Activated CD4-positive, alpha-beta memory T cell treated with anti-CD3 and anti-CD28 coated beads, Interleukin-2, amount 10 ng/mL, durations not matched to agents 7 days and 5 days (primary cell): ENCODE measurements around the gene CERS4. TPM values are rescaled to one million over a fixed set of nuclear protein-coding genes. Genes with fewer than 3 reads are reported as not detected.
A peak's percentile ranks its signal among the peaks of the same experiment; 100 is the strongest.
"Not testable (repeated sequence)": the region's sequence is repeated elsewhere in the genome, so short reads cannot be mapped to it uniquely, and the experiment has no call there.

Experiments used
- CTCF ChIA-PET: fragments of 350-600 bp; sonication (Branson Sonifier 250); formaldehyde crosslinking; loops from one replicate; lab custom pipeline; 2021; ENCODE audit warnings: antibody characterized with exemption, inconsistent platforms; lab: Charles Lee
- POLR2A ChIA-PET: fragments of 350-600 bp; sonication (Branson Sonifier 250); formaldehyde crosslinking; loops from one replicate; lab custom pipeline; 2021; ENCODE audit warnings: antibody characterized with exemption; lab: Charles Lee
- DNase-seq: peaks from one replicate; pipeline ENCODE4 v3.0.0-alpha.2; 2020
- H3K27ac Mint-ChIP-seq: one replicate; pipeline ENCODE4 v1.8.0; 2021; ENCODE audit warnings: mild to moderate bottlenecking, mixed read lengths
- H3K27me3 Mint-ChIP-seq: one replicate; pipeline ENCODE4 v1.8.0; 2021; ENCODE audit warnings: mixed read lengths
- H3K36me3 Mint-ChIP-seq: one replicate; pipeline ENCODE4 v1.8.0; 2021; ENCODE audit warnings: low read depth, mixed read lengths
- H3K4me1 Mint-ChIP-seq: one replicate; pipeline ENCODE4 v1.8.0; 2021; ENCODE audit warnings: mixed read lengths
- H3K4me3 Mint-ChIP-seq: one replicate; pipeline ENCODE4 v1.8.0; 2021; ENCODE audit warnings: mild to moderate bottlenecking, mixed read lengths
- H3K9me3 Mint-ChIP-seq: one replicate; pipeline ENCODE4 v1.8.0; 2021; ENCODE audit warnings: mixed read lengths
- total RNA-seq, 2 experiments: library from RNA; stranded (reverse); gene quantifications; one replicate each; pipeline ENCODE4 v1.2.3, GENCODE V29; 2021

The CERS4 gene
- total RNA-seq, 2 experiments from 2014 or later = 23.2 TPM

DNA sequence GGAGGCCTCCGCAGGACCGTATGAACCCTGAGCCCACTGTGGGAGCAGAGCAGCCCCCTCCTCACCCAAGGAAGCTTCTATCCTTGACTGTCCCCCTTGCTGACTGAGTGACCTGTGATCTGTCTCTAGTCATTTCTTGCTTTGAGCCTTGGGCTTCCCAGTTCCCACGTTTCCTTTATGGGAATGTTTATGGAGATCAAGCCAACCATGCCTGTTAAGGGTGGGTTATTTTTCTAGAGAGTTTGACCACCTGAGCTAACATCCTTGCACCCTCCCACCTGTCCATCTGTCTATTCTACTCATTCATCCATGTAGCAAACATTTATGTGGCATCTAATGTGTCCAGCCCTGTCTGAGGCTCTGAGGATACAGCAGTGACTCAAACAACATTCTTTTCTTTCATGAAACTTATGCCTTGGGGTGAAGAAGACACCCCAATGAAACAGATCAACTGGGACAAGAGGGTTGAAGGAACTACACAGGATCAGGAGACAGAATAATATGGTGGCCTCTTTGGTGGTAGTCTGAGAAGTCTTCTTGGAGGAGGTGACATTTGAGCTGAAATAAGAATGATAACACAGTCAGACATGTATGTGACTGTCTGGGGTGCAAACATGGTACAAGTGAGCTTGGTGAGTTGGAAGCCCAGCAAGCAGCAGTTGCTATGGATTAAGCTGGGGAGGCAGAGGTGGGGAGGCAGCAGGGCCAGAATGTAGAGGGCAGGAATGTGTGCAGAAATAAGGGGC is 30.5 kb downstream of the CERS4 start:
- Mint-ChIP-seq H3K9me3 (peaks cover 18% of the 10 kb centered on the region), H3K4me1 (peaks cover 15% of the 10 kb centered on the region), H3K27me3 (no peaks in the 10 kb centered on the region), H3K27ac (peak overlapping the region; percentile 7), H3K4me3 (no peak overlapping the region), H3K36me3 (peaks cover 30% of the 10 kb centered on the region)
- no peak for DNase-seq
- ChIA-PET POLR2A (no interaction called here), CTCF (no interaction called here)

DNA sequence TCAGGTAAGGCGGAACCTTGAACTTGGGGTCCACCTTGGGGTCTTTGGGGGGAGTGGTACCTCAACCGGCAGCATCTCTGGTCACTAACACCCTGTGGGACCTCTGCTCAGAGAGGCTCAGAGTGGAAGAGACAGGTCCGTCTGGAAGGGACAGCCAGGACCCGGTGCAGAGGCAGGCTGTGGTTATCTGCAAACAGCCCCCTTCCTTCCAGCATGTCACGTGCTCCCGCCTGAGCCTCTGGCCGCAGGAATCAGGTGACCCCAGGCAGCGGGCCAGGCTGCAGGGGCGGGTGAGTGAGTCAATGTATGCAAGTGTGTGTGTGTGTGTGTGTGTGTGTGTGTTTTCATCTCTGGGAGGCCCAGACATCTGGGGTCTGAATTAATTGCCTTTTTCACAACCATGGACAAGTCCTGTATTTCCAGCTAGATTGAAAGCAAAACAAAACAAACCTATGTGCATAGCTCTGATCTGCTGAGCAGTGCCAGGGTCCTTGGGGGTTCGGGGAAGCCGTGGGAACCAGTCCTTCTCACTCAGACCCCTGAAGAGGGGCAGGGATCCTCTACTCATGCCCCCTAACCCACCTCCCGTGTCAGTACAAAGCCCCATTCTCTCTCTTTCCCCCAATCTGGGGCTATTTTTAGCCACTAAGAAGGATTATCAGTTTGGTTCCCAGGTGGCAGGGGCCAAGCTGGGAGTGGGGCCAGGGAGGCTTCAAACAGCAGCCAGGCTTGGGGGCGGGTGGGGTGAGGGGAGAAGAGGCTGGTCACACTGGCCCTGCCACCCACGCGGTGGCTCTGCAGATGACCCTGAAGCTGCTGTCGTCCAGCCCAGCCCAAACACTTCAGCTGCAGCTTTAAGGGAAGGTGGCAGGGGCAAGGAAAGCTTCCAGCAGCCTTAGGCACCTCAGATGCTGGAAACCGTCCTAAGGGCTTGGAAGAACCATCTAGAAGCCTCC is 31.4 kb downstream of the CERS4 start:
- Mint-ChIP-seq H3K4me3 (no peak overlapping the region), H3K36me3 (peaks cover 30% of the 10 kb centered on the region), H3K9me3 (peaks cover 18% of the 10 kb centered on the region), H3K4me1 (peaks cover 15% of the 10 kb centered on the region), H3K27me3 (no peaks in the 10 kb centered on the region), H3K27ac (peak overlapping the region; percentile 7)
- ChIA-PET POLR2A (no interaction called here), CTCF (no interaction called here)
- DNase-seq = peak; percentile 64

DNA sequence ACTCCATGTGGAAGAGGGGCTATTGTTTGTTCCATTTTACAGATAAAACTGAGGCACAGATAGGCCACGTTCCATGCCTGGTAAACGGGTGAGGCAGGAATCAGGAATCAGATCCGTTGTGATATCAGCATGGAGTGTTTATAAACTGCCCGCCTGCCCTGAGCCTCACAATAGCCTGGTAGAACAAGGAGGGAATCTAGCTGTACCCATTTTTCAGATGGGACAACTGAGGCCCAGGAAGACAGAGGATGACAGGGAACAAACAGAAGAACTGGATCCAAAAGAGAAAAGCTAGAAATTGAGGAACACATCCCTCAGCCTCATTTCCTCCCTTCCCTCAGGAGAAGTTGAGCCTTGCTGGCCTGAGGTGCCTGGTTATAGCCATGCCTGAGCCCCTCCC is 32.5 kb downstream of the CERS4 start:
- DNase-seq = no peak
- H3K4me1 Mint-ChIP-seq = peaks cover 15% of the 10 kb centered on the region
- ChIA-PET POLR2A (interaction anchor here (0.8 kb wide), 1 partner anchor 83 kb away, joined by 3 read pairs; no protein-coding TSS in a partner anchor), CTCF (interaction anchor here (0.8 kb wide), 1 partner anchor 12 kb away, joined by 6 read pairs; no protein-coding TSS in a partner anchor)
- no peaks in the 10 kb centered on the region for H3K27me3 Mint-ChIP-seq
- no peak overlapping the region for H3K4me3 Mint-ChIP-seq
- no peak overlapping the region for H3K27ac Mint-ChIP-seq
- peaks cover 30% of the 10 kb centered on the region for H3K36me3 Mint-ChIP-seq
- H3K9me3 Mint-ChIP-seq = peaks cover 18% of the 10 kb centered on the region

DNA sequence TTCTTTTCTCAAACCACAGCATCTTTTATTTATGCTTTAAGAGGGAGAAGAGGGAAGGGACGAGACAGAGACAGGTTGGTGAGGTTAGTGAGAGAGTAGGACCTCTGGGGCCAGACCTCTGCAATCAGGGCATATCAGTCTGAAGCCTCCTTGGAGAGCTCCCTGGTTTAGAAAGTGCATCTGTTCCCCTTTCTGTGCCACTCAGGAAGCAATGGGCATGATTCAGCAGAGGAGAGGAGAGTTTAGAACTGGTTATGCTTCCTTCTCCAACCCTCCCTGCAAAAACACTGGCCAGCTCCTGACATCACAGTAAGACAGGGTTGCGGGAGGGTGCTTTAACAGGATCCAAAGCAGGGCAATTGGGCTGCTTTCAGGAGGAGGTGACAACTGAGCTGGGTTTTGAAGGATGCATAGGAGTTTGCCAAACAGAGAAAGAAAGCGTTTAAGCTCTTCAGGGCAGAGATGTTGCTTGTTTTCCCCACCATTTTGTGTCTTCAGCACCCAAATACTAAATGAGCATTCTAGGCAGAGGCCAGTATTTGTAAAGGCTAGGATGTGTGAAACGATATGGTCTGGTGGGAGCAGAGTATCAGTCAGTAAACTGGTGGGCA is 33.1 kb downstream of the CERS4 start:
- no peaks in the 10 kb centered on the region for H3K27me3 Mint-ChIP-seq
- H3K36me3 Mint-ChIP-seq = peaks cover 30% of the 10 kb centered on the region
- H3K9me3 Mint-ChIP-seq = peaks cover 18% of the 10 kb centered on the region
- POLR2A ChIA-PET = interaction anchor here (0.8 kb wide), 1 partner anchor 84 kb away, joined by 3 read pairs; no protein-coding TSS in a partner anchor
- no peak overlapping the region for H3K27ac Mint-ChIP-seq
- DNase-seq = no peak
- peaks cover 15% of the 10 kb centered on the region for H3K4me1 Mint-ChIP-seq
- no peak overlapping the region for H3K4me3 Mint-ChIP-seq
- CTCF ChIA-PET = interaction anchor here (0.8 to 1.0 kb wide), 2 partner anchors 10 to 11 kb away, joined by 5 to 6 read pairs; no protein-coding TSS in a partner anchor

DNA sequence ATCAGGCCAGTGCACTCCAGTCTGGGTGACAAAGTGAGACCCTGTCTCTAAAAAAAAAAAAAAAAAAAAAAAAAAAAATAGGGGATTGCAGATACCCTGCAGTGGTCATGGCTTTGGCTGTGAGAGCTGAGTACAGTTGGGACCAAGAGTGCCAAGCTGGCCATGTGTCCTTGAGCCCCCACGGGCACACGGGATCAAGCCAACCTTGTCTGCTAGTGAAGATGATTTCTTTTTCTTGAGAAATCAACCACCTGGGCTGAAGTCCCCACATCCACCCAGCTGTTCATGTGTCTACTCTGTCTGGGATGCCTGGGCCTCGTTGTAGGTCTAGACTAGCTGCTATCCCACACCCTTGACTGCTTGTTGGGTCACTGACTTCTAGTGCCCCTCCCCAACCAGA is 34.0 kb downstream of the CERS4 start:
- ChIA-PET CTCF (interaction anchor here (1.0 to 1.1 kb wide), 2 partner anchors 9 to 85 kb away, joined by 5 read pairs; no protein-coding TSS in a partner anchor), POLR2A (no interaction called here)
- Mint-ChIP-seq H3K4me1 (peaks cover 15% of the 10 kb centered on the region), H3K36me3 (peaks cover 30% of the 10 kb centered on the region), H3K27me3 (no peaks in the 10 kb centered on the region), H3K4me3 (no peak overlapping the region), H3K27ac (no peak overlapping the region), H3K9me3 (peaks cover 18% of the 10 kb centered on the region)
- DNase-seq = no peak

DNA sequence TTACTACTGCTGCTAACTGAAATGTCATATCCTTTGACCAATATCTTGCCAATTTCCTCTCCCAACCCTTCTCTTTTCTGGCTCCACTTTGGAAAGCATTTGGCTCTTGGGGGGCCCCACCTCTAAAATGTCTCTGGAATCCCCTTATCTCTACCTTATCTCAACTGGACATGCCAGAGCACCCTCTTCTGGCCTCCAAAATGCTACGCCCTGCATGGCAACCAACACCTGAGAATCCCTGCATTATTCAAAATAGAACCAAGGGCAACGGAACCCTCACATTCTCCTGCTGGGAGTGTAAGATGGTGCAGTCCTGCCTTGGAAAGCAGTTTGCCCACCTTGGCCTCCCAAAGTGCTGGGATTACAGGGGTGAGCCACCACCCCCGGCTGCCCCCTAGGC is 35.3 kb downstream of the CERS4 start:
- ChIA-PET CTCF (no interaction called here), POLR2A (no interaction called here)
- H3K4me1 Mint-ChIP-seq = peaks cover 15% of the 10 kb centered on the region
- no peak overlapping the region for H3K4me3 Mint-ChIP-seq
- DNase-seq = no peak
- H3K27me3 Mint-ChIP-seq = no peaks in the 10 kb centered on the region
- peaks cover 28% of the 10 kb centered on the region for H3K36me3 Mint-ChIP-seq
- no peak overlapping the region for H3K27ac Mint-ChIP-seq
- peaks cover 18% of the 10 kb centered on the region for H3K9me3 Mint-ChIP-seq

DNA sequence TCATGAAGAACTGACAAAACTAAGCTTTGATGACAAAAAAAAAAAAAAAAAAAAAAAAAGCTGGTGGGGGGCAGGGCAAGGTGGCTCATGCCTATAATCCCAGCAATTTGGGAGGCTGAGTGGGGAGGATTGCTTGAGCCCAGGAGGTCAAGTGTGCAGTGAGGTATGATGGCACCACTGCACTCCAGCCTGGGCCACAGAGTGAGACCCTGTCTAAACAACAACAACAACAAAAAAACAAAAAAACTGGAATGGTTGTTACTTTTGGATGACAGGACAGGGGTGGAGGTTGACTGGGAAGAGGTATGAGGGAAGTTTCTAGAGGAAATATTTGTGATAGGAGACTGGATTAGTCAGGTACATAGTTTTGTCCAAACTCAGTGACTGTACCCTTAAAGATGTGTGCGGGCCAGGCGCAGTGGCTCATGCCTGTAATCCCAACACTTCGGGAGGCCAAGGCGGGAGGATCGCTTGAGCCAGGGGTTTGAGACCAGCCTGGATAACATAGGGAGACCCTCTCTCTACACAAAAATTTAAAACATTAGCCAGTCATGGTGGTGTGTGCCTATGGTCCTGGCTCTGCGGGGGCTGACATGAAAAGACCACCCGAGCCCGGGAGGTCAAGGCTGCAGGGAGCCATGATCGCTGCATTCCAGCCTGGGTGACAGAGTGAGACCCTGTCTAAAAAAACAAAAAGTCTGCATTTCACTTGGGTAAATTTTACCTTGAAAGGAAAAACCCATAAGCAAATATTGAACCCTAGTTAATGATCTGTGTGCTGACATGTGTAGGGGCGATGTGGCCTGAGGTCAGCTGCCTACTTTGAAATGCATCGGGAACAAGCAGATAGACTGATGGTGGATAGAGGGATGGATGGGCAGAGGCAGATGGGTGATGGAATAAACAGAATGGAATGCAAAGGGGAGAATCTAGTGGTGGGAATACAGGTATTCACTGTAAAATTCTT is 37.0 kb downstream of the CERS4 start:
- no peak for DNase-seq
- Mint-ChIP-seq H3K9me3 (peaks cover 13% of the 10 kb centered on the region), H3K27me3 (no peaks in the 10 kb centered on the region), H3K27ac (no peak overlapping the region), H3K36me3 (peaks cover 22% of the 10 kb centered on the region), H3K4me1 (peaks cover 5% of the 10 kb centered on the region), H3K4me3 (no peak overlapping the region)
- ChIA-PET CTCF (no interaction called here), POLR2A (no interaction called here)

DNA sequence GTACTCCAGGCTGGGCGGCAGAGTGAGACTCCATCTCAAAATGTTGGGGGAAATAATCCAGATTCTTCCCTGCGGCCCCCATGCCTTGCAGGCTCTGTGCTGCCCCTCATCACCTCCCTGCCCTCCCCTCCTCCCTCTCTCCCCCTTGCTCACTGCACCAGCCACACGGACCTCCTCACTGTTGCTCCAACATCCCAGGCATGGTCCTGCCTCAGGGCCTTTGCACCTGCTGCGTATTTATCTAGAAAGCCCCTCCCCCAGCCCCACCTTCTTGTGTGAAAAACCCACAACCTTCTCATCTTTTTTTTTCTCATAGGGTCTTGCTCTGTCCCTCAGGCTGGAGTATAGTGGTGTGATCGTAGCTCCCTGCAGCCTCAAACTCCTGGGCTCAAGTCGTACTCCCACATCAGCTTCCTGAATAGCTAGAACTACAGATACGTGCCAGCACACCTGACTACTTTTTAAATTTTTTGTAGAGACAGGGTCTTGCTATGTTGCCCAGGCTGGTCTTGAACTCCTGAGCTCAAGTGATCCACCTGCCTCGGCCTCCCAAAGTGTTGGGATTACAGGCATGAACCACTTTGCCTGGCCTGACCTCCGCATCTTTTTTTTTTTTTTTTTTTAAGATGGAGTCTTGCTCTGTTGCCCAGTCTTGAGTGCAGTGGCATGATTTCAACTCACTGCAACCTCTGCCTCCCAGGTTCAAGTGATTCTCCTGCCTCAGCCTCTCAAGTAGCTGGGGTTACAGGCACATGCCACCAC is 38.1 kb downstream of the CERS4 start:
- H3K4me1 Mint-ChIP-seq, POLR2A ChIA-PET, H3K27me3 Mint-ChIP-seq, CTCF ChIA-PET, H3K27ac Mint-ChIP-seq, DNase-seq, H3K4me3 Mint-ChIP-seq: not testable (repeated sequence)
- H3K9me3 Mint-ChIP-seq = peaks cover 12% of the 10 kb centered on the region
- H3K36me3 Mint-ChIP-seq = peaks cover 15% of the 10 kb centered on the region

DNA sequence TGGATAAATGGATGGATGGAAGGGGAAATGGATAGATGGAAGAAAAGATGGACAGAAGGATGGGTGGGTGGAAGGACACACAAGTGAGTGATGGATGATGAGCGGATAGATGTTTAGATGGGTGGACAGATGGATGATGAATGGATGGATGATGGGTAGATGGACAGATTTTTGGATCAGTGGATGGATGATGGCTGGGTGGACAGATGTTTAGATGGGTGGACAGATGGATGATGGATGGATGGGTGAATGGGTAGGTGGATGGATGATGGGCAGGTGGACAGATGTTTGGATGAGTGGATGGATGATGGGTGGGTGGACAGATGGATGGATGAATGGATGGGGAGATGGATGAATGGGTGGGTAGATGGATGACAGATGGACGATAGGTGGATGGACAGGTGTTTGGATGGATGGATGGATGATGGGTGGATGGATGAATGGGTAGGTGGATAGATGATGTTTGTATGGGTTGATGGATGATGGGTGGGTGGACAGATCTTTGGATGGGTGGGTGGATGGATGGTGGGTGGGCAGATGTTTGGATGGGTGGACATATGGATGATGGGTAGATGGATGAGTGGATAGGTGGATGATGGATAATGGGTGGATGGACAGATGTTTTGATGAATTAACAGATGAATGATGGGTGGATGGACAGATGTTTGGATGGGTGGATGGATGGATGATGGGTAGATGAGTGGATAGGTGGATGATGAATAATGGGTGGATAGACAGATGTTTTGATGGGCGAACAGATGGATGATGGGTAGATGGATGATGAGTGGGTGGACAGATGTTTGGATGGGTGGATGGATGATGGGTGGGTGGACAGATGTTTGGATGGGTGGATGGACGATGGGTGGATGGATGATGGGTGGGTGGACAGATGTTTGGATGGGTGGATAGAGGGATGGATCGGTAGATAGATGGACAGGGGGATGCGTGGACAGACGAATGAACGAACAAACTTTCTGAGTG is 39.5 kb downstream of the CERS4 start:
- no peak overlapping the region for H3K4me3 Mint-ChIP-seq
- H3K36me3 Mint-ChIP-seq = peaks cover 3% of the 10 kb centered on the region
- H3K4me1 Mint-ChIP-seq = peaks cover 2% of the 10 kb centered on the region
- DNase-seq = no peak
- CTCF ChIA-PET = no interaction called here
- no peak overlapping the region for H3K27ac Mint-ChIP-seq
- H3K27me3 Mint-ChIP-seq = no peaks in the 10 kb centered on the region
- POLR2A ChIA-PET = no interaction called here
- peaks cover 3% of the 10 kb centered on the region for H3K9me3 Mint-ChIP-seq

DNA sequence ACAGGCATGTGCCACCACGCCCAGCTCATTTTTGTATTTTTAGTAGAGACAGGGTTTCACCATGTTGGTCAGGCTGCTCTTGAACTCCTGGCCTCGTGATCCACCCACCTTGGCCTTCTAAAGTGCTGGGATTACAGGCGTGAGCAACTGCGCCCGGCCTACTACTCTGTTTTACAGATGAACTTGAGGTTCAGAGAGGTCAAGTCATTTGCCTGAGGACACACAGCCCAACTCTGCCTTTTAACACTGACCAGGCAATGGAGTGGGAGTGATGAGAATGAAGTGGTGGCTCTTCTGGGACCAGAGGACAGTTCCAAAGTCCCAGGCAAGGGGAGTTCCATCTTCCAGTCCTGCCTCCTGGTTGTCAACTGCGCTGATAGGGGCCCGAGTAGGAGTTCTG is 41.4 kb downstream of the CERS4 start:
- POLR2A ChIA-PET = interaction anchor here (1.3 to 1.5 kb wide), 2 partner anchors 96 to 306 kb away, joined by 3 read pairs; no protein-coding TSS in a partner anchor
- Mint-ChIP-seq H3K27me3 (no peaks in the 10 kb centered on the region), H3K4me1 (no peaks in the 10 kb centered on the region), H3K36me3 (no peaks in the 10 kb centered on the region), H3K27ac (no peak overlapping the region), H3K9me3 (no peaks in the 10 kb centered on the region), H3K4me3 (no peak overlapping the region)
- CTCF ChIA-PET = interaction anchor here (1.7 kb wide), 1 partner anchor 306 kb away, joined by 8 read pairs; no protein-coding TSS in a partner anchor
- no peak for DNase-seq
